HEK293 (cell line): Measurements from ENCODE around the gene SELENOI.

Experiments
- CTCF ChIA-PET: fragments of 350-600 bp; formaldehyde crosslinking; extraction: SDS; loops from one replicate; lab custom pipeline; 2021; ENCODE audit warnings: antibody characterized with exemption; lab: Yijun Ruan, JAX
- POLR2A ChIA-PET: fragments of 300-600 bp; formaldehyde crosslinking; extraction: SDS; loops from one replicate; lab custom pipeline; 2020; ENCODE audit warnings: antibody characterized with exemption, inconsistent platforms; lab: Yijun Ruan, JAX
- H3K27ac ChIP-seq: fragments of 200-500 bp; sonication (Bioruptor generic); 2 replicates; pipeline ENCODE4 v1.5.1; 2014; ENCODE audit warnings: low read depth, low read length, control low read depth, inconsistent platforms; ENCODE audit errors: extremely low read depth
- H3K36me3 ChIP-seq, 2 experiments: fragments of 200-500 bp in 1 of 2; sonication (Bioruptor generic) in 1 of 2; 1 replicate in 1 of 2; 2 replicates in 1 of 2; pipeline ENCODE4 v1.5.1; 2014 to 2017; ENCODE audit warnings: inconsistent platforms in 2 of 2, low read length in 2 of 2; ENCODE audit not compliant: control insufficient read depth in 2 of 2, insufficient read depth in 1 of 2
- H3K4me1 ChIP-seq: fragments of 200-500 bp; sonication (Bioruptor generic); 2 replicates; pipeline ENCODE4 v1.5.1; 2014; ENCODE audit warnings: mild to moderate bottlenecking, low read length, inconsistent platforms; ENCODE audit not compliant: control insufficient read depth, insufficient read depth
- H3K4me3 ChIP-seq: 2 replicates; pipeline ENCODE4 v1.5.1; 2011; ENCODE audit warnings: low read depth, mild to moderate bottlenecking, control low read depth, low read length, moderate library complexity
- H3K9me3 ChIP-seq: fragments of 200-500 bp; sonication (Bioruptor generic); 2 replicates; pipeline ENCODE4 v1.5.1; 2014; ENCODE audit warnings: low read depth, low read length, inconsistent platforms; ENCODE audit not compliant: control insufficient read depth, insufficient read depth
- AEBP2 ChIP-seq: fragments of 450-650 bp; formaldehyde crosslinking; IDR thresholded peaks from 2 replicates; pipeline ENCODE4 v1.5.1; 2016; ENCODE audit warnings: missing biosample characterization, missing genetic modification characterization, borderline replicate concordance
- HOXC10 ChIP-seq: sonication (generic); formaldehyde crosslinking; IDR thresholded peaks from 2 replicates; pipeline ENCODE4 v1.8.1; 2023; ENCODE audit warnings: mild to moderate bottlenecking, missing genetic modification reagents
- KLF17 ChIP-seq: fragments of 450-650 bp; formaldehyde crosslinking; IDR thresholded peaks from 2 replicates; pipeline ENCODE4 v1.5.1; 2016; ENCODE audit warnings: missing biosample characterization, missing genetic modification characterization
- ZBTB11 ChIP-seq: fragments of 450-650 bp; formaldehyde crosslinking; conservative IDR thresholded peaks from 2 replicates; pipeline ENCODE4 v1.5.1; 2016; ENCODE audit warnings: low read depth, missing biosample characterization, missing genetic modification characterization
- ZNF148 ChIP-seq: fragments of 450-650 bp; formaldehyde crosslinking; IDR thresholded peaks from 2 replicates; pipeline ENCODE4 v1.5.0; 2017; ENCODE audit warnings: missing biosample characterization, missing genetic modification characterization, borderline replicate concordance
- ZNF2 ChIP-seq: fragments of 450-650 bp; formaldehyde crosslinking; IDR thresholded peaks from 2 replicates; pipeline ENCODE4 v1.5.1; 2016; ENCODE audit warnings: missing biosample characterization, missing genetic modification characterization
- ZNF26 ChIP-seq: fragments of 450-650 bp; formaldehyde crosslinking; IDR thresholded peaks from 2 replicates; pipeline ENCODE4 v1.5.1; 2016; ENCODE audit warnings: missing biosample characterization, missing genetic modification characterization
- ZNF449 ChIP-seq: fragments of 450-650 bp; formaldehyde crosslinking; IDR thresholded peaks from 2 replicates; pipeline ENCODE4 v1.5.1; 2017; ENCODE audit warnings: missing biosample characterization, mild to moderate bottlenecking, missing genetic modification characterization, moderate library complexity
- ZNF473 ChIP-seq: fragments of 450-650 bp; formaldehyde crosslinking; IDR thresholded peaks from 2 replicates; pipeline ENCODE4 v1.5.1; 2017; ENCODE audit warnings: missing biosample characterization, missing genetic modification characterization
- ZNF510 ChIP-seq: fragments of 450-650 bp; formaldehyde crosslinking; IDR thresholded peaks from 2 replicates; pipeline ENCODE4 v1.5.1; 2018; ENCODE audit warnings: mild to moderate bottlenecking, missing genetic modification characterization, missing biosample characterization; ENCODE audit not compliant: insufficient replicate concordance
- ZNF514 ChIP-seq: fragments of 450-650 bp; formaldehyde crosslinking; IDR thresholded peaks from 2 replicates; pipeline ENCODE4 v1.5.1; 2016; ENCODE audit warnings: missing biosample characterization, missing genetic modification characterization
- ZNF561 ChIP-seq: fragments of 450-650 bp; IDR thresholded peaks from 2 replicates; pipeline ENCODE4 v1.5.1; 2018; ENCODE audit warnings: missing biosample characterization, missing genetic modification characterization, borderline replicate concordance
- ZNF610 ChIP-seq: fragments of 450-650 bp; formaldehyde crosslinking; IDR thresholded peaks from 2 replicates; pipeline ENCODE4 v1.5.1; 2016; ENCODE audit warnings: missing biosample characterization, missing genetic modification characterization, borderline replicate concordance
- ZNF629 ChIP-seq: fragments of 450-650 bp; formaldehyde crosslinking; IDR thresholded peaks from 2 replicates; pipeline ENCODE4 v1.5.1; 2017; ENCODE audit warnings: missing biosample characterization, missing genetic modification characterization
- ZNF704 ChIP-seq: fragments of 450-650 bp; formaldehyde crosslinking; IDR thresholded peaks from 2 replicates; pipeline ENCODE4 v1.5.1; 2016; ENCODE audit warnings: missing biosample characterization, missing genetic modification characterization
- ZNF707 ChIP-seq: fragments of 450-650 bp; formaldehyde crosslinking; IDR thresholded peaks from 2 replicates; pipeline ENCODE4 v1.5.1; 2016; ENCODE audit warnings: missing biosample characterization, missing genetic modification characterization
- ZNF792 ChIP-seq: fragments of 450-650 bp; formaldehyde crosslinking; IDR thresholded peaks from 2 replicates; pipeline ENCODE4 v1.5.1; 2016; ENCODE audit warnings: missing biosample characterization, missing genetic modification characterization

SELENOI gene

GRCh38 chr2:26432859-26433258, 86.9 kb downstream of the SELENOI start:
- no peak overlapping the region for H3K4me3 ChIP-seq
- H3K9me3 ChIP-seq, result no peaks in the 10 kb centered on the region
- POLR2A ChIA-PET, result interaction anchor here (0.6 kb wide), 1 partner anchor 15 kb away, joined by 5 read pairs; no protein-coding TSS in a partner anchor
- no peak overlapping the region for H3K27ac ChIP-seq
- H3K36me3 ChIP-seq, result no peaks in the 10 kb centered on the region
- CTCF ChIA-PET, result interaction anchor here (0.9 to 1.6 kb wide), 2 partner anchors 28 to 30 kb away, joined by 3 to 10 read pairs; no protein-coding TSS in a partner anchor
- TF ChIP-seq ZNF148 (tag by site-specific recombination), result no peak
- TF ChIP-seq ZNF514 (tag by site-specific recombination), result no peak
- no peak for TF ChIP-seq ZNF449
- no peak for TF ChIP-seq ZNF704 (tag by site-specific recombination)
- TF ChIP-seq ZNF792 (tag by site-specific recombination), result no peak
- TF ChIP-seq ZNF2, result no peak
- TF ChIP-seq HOXC10, result no peak
- H3K4me1 ChIP-seq, result peaks cover 6% of the 10 kb centered on the region

GRCh38 chr2:26435106-26435505, 89.2 kb downstream of the SELENOI start:
- no peaks in the 10 kb centered on the region for H3K9me3 ChIP-seq
- TF ChIP-seq ZNF510 (tag by site-specific recombination) (no peak), AEBP2 (tag by site-specific recombination) (no peak), ZNF561 (tag by site-specific recombination) (no peak), ZNF707 (no peak), ZNF629 (tag by site-specific recombination) (no peak), ZNF473 (no peak), ZNF26 (tag by site-specific recombination) (no peak), ZNF610 (tag by site-specific recombination) (no peak), ZBTB11 (tag by site-specific recombination) (no peak), KLF17 (tag by site-specific recombination) (no peak)
- ChIA-PET CTCF (interaction anchor here (0.6 kb wide), 2 partner anchors 43 to 131 kb away, joined by 3 to 6 read pairs; no protein-coding TSS in a partner anchor), POLR2A (no interaction called here)
- no peak overlapping the region for H3K4me3 ChIP-seq
- H3K27ac ChIP-seq, result no peak overlapping the region
- H3K4me1 ChIP-seq, result peaks cover 7% of the 10 kb centered on the region; the same call in 1 of the 2 replicates
- H3K36me3 ChIP-seq, result no peaks in the 10 kb centered on the region
